GM18870 (cell line): Measurements from ENCODE around the gene ULBP2.
"Not testable (repeated sequence)": the region's sequence is repeated elsewhere in the genome, so short reads cannot be mapped to it uniquely, and the experiment has no call there.

Source experiments
- ATAC-seq: cut with Tn5 transposase; IDR thresholded peaks from one replicate; pipeline ENCODE4 v1.9.1; 2021; ENCODE audit warnings: moderate library complexity; ENCODE audit not compliant: unreplicated experiment

The ULBP2 gene

GRCh38 chr6:149908480-149908879 lies 33.3 kb upstream of the ULBP2 start:
- ATAC-seq, result not testable (repeated sequence)

DNA sequence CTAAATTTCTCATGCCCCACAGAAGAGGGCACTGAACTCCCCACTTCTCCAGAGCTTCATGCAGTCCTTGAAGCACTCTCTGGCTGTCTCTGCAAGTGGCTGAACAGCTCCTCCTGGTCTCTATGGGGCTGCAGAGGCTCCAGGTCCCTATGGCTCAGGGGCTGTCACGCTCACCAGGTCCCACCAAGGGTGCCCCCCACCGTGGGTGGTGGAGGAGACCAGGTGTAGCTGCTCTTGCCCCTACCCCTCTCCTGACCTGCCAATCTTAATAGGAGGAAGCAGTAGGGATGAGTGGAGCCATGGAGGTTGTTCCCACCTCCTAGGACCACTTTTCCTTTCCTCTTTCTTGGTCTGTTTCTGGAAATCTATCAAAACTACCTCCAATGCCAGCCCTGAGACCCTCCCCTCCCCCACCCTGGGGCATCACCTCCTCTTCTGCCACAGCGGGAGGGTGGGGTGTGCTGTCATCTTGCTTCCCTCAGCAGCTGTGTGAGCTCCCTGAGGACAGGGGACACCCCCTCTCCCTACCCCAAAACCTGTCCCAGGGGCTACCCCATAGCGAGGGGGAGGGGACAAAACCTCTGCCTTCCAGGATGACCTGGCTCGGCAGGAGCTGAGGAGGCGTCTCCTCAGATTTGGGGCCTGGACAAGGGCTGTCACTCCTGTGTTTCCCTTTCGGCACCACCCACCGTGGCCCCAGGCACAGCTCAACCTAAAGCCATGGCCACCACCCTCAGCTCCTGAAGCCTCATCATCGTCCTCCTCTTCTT lies 31.9 kb upstream of the ULBP2 start:
- no peak for ATAC-seq

DNA sequence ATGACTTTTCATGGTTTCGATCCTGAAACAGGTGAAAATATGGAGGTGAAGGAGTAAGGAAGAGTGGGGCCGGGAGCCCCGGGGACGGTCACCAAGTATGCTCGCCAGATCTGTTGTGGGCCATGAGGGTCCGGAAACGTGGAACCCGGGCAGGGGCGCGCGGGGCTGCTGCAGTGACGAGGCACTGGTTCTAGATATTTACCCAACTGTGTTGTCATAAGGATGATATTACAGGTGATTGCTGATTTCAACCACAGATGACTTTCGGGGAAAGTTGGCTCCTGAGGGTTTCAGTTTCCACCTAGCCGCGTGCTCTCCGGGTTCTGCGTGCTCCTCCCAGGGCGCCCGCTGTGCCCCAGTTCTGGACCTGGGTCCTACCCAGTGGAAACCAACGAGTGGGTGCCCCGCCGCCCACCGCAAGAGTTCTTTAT lies 31.1 kb upstream of the ULBP2 start:
- ATAC-seq, result no peak

DNA sequence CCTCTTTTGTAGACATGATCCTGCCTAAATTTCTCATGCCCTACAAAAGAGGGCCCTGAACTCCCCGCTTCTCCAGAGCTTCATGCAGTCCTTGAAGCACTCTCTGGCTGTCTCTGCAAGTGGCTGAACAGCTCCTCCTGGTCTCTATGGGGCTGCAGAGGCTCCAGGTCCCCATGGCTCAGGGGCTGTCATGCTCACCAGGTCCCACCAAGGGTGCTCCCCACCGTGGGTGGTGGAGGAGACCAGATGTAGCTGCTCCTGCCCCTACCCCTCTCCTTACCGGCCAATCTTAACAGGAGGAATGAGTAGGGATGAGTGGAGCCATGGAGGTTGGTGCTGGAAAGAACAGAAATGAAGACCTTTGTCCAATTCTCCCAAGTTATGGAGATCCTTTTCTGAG lies 29.1 kb upstream of the ULBP2 start:
- ATAC-seq, result not testable (repeated sequence)

DNA sequence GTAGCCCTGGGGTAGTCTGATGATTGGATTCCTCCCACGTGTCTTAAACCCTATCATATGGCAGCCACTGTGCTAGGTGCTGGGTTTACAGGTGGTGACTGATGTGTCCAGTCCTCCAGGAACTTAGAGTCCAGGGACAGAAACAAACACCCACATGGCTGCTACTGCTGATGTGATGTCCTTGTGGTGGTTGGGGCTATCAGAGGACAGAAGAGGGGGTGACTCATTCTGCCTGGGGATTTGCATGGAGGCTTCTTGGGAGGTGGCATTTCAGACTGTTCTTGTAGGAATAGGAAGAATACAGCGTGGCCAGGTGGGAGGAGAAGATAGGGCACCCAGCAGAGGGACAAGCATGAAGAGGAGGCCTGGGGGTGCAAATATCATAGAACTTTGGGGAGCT lies 28.7 kb upstream of the ULBP2 start:
- ATAC-seq, result no peak

- no peak for ATAC-seq
Measured at GRCh38 chr6:149913540-149914240, 28.1 kb upstream of the ULBP2 start.

- ATAC-seq, result no peak
Measured at GRCh38 chr6:149915970-149916865, 25.6 kb upstream of the ULBP2 start.

GRCh38 chr6:149917679-149918078 lies 24.1 kb upstream of the ULBP2 start:
- no peak for ATAC-seq

DNA sequence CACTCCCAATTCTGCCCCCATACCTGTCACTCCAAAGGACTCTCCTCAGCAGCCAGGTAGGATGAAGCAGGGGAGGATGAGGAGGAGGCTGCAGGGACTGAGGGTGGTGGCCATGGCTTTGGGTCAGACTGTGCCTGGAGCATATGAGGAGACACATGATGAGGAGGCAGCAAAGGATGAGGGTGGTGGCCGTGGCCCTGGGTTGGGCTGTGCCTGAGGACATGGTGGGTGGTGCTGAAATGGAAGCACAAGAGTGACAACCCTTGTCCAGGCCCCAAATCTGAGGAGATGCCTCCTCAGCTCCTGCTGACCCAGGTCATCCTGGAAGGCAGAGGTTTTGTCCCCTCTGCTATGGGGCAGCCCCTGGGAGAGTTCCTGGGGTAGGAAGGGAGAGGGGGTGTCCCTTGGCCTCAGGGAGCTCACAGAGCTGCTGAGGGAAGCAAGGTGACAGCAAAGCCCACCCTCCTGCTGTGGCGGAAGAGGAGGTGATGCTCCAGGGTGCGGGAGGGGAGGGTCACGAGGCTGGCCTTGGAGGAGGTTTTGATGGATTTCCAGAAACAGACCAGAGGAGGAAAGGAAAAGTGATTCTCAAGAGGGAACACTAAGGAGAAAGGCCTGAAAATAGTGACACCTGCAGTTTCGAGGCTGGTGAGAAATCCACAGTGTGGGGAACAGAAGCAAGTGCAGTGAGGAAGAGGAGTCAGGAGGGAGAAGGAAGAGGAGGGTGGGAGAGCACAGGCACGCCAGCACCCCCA lies 23.5 kb upstream of the ULBP2 start:
- no peak for ATAC-seq

- not testable (repeated sequence) for ATAC-seq
Measured at GRCh38 chr6:149919126-149919833, 22.5 kb upstream of the ULBP2 start.

- no peak for ATAC-seq
Measured at GRCh38 chr6:149919834-149920225, 22.0 kb upstream of the ULBP2 start.

- no peak for ATAC-seq
Measured at GRCh38 chr6:149921361-149921760, 20.5 kb upstream of the ULBP2 start.

DNA sequence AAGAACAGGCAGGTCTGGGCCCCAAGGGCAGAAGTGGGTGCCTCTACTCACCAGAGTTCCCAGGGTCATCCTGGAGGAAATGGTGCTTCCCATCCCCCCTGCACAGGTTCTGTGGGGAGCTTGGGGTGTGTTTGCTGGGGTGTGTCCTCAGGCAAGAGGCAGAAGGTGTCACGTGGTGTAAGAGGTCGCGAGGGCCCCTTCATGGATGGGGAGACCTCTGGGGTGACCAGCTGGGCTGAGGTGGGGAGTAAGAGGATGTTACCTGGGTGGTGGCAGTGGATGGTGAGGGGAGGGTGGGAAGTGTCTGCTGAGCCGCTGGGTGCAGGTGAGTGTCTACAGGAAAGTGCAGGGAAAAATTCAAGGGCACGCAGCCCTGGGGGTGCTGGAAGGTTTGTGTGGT lies 19.7 kb upstream of the ULBP2 start:
- not testable (repeated sequence) for ATAC-seq

DNA sequence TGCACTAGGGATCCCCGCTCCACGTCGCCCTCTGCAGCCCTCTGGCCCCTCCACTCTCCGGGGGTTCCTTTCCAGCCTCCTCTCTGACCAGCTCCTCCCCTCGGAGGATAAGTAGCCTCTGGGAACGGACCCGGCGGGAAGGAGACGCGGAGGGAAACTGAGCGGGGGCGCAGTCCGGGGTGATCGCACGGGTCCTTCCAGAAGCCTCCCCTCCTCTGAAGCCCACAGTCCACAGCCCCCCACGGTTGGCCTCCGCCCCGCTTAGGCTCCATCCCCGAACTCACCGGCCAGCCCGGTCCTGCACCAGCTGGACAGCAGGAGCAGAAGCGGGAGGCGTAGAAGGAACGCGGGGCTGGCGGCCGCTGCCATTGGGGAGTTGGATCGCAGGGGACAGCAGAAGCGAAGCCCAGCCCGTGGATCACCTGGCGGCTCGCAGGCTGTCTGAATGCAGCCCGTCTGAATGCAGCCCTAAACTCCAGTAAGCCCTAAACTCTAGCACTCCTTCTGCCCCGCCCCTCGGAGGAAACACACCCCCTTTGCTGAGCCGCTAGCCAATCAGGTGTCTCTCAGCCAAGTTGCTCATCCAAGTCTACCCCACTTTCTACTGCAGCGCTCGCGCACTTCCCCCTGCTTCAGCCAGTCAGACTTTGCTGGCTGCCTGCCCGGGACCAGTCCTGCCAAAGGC lies 19.0 kb upstream of the ULBP2 start, which contains the start of gene RAET1G:
Gene RAET1G (minus strand): TSS at position 480 of the 685 bp plus-strand sequence. CDS start 111 bp downstream, at position 369.
- ATAC-seq, result no peak

GRCh38 chr6:149923327-149923986 lies 18.4 kb upstream of the ULBP2 start:
- ATAC-seq, result no peak

DNA sequence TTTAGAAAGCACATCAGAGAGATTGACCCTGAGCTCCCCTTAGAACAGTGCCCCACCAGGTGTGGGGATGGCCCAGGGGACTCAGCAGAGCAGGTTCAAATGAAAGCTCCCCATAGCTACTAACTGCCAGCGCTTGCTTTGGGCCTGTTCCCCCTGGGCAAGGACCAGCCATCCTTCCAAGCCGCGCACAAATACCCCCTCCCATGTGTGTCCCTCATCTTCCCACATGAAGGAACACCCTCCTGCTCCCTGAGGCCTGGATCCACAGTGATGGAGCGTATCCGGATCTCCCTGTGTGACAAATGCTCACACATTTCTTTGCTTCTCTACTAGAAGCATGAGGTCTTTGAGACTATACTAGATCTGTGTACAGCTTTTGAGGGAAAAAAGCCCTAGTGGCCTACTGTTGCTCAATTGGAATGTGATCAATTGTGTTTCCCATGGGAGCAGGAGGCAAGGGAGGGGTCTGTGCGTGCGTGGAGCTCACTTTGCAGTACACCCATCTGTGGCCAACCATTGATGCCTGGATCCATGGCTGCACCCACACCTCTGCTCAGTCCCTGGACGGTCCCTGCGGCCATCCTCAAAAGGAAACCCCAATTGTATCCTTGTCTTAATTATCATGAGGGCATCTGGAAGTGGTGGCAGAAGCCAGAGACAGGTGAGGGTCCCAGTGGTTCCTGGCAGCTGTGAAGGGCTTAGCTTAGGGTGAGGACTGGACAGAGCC lies 17.4 kb upstream of the ULBP2 start:
- no peak for ATAC-seq

DNA sequence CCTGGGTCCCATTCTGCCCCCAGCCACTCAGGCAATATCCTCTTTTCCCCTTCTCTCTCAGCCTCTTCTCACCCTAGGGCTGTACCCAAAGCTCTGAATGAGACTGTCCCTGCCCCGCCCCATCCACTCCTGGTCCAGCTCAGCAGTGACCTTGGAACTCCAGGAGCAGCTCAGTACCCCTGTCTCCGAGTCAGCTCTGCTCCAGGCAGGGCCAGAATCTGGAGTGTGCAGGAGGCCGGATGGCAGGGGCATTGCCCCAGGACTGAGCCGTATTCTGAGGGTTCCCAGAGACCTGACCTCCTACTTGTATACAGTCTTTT lies 16.9 kb upstream of the ULBP2 start:
- no peak for ATAC-seq

DNA sequence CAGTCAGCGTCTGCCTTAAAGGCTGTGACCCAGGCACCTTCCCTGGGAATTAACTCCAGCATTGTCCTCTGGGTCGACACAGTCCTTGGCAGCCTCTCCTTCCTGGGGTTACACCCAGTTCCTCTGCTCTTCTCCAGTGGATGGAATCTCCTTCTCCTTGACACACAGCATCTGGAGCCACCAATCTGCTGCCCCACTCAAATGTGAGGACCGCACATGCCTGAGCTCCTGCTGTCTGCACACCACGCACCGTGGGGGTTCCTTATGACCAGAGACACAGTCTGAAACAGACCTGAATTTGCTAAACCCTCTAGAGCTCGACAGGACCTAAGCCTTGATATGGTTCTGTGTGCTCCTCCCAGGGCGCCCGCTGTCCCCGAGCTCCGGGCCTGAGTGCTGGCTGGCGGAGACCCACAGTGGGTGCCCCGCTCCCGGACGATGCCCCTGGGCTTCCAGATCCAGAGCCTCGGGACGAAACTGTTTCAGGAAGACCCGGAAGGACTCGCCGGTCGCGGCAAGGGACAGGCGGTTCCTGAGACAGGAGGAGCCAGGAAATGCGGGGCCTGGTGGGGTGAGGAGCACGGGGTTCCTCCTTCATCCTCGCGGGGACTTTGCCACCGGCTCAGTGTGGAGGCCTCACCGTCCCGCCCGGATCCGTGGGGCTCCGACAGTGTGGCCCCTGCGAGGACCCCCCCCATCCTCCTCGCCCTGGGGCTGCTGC lies 16.4 kb upstream of the ULBP2 start:
- ATAC-seq, result no peak
